MM.1S (cell line): Measurements from ENCODE around the gene MADD.

Experiments
- EZH2 ChIP-seq: fragments of 300-600 bp; sonication (generic); optimal IDR thresholded peaks from 2 replicates; pipeline ENCODE3; 2017; ENCODE audit warnings: low read depth, mild to moderate bottlenecking, antibody characterized with exemption, low read length, mixed read lengths
- EZH2phosphoT487 ChIP-seq: fragments of 300-600 bp; sonication (generic); IDR thresholded peaks from 2 replicates; pipeline ENCODE4 v1.6.1; 2018; ENCODE audit warnings: antibody characterized with exemption, low read length
- TF ChIP-seq, protein P1 (sequence below): fragments of 300-600 bp; sonication (generic); IDR thresholded peaks from 2 replicates; pipeline ENCODE4 v1.5.1; 2016; ENCODE audit warnings: antibody characterized with exemption, low read length, mixed read lengths

DNA sequence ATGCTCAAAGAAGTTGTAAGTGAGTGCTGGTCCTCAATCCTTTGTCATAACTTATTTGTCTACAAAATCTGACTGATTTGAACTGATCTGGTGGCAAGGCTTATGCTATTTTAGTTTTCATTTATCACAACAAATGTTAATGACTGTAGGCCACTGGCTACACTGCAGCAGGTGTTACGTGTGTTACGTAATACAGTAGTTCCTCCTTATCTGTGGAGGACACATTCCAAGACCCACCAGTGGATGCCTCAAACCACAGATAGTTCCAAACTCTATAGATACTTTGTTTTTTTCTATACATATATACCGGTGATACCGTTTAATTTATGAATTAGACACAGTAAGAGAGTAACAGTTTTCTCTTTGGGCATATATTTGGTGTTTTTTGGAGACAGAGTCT is 7.0 kb downstream of the MADD start:
- TF ChIP-seq, protein P1, sequence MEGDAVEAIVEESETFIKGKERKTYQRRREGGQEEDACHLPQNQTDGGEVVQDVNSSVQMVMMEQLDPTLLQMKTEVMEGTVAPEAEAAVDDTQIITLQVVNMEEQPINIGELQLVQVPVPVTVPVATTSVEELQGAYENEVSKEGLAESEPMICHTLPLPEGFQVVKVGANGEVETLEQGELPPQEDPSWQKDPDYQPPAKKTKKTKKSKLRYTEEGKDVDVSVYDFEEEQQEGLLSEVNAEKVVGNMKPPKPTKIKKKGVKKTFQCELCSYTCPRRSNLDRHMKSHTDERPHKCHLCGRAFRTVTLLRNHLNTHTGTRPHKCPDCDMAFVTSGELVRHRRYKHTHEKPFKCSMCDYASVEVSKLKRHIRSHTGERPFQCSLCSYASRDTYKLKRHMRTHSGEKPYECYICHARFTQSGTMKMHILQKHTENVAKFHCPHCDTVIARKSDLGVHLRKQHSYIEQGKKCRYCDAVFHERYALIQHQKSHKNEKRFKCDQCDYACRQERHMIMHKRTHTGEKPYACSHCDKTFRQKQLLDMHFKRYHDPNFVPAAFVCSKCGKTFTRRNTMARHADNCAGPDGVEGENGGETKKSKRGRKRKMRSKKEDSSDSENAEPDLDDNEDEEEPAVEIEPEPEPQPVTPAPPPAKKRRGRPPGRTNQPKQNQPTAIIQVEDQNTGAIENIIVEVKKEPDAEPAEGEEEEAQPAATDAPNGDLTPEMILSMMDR = no peak
- TF ChIP-seq EZH2 = no peak
- TF ChIP-seq EZH2phosphoT487 = no peak
